Measurements from ENCODE around the gene JAKMIP1. TPM values are rescaled to one million over a fixed set of nuclear protein-coding genes. Genes with fewer than 3 reads are reported as not detected.
A peak's percentile ranks its signal among the peaks of the same experiment; 100 is the strongest.

Gene JAKMIP1
- total and polyA plus RNA-seq, 2 of the 13 experiments (the other 11 are each of a cell fraction or from before 2014, with no cell fraction given): not detected

GRCh38 chr4:6200011-6200921, at the start of gene JAKMIP1 (continued):
- no peak for TF ChIP-seq ZNF280B (CRISPR knock-in tag; IDR thresholded peaks at IDR 0.05; ENCODE audit: borderline replicate concordance)
- TF ChIP-seq KLF16 (CRISPR knock-in tag; IDR thresholded peaks at IDR 0.05): no peak
- TF ChIP-seq SP4 (CRISPR knock-in tag; IDR thresholded peaks at IDR 0.05): peak; percentile 36; the same call in 1 of the 2 replicates
- TF ChIP-seq RXRB (CRISPR knock-in tag; IDR thresholded peaks at IDR 0.05; ENCODE audit: borderline replicate concordance): no peak
- no peak for TF ChIP-seq THAP11 (CRISPR knock-in tag; IDR thresholded peaks at IDR 0.05)
- TF ChIP-seq ZNF687 (CRISPR knock-in tag; IDR thresholded peaks at IDR 0.05): peak; percentile 36; the same call in 1 of the 2 replicates
- TF ChIP-seq GABPB1 (CRISPR knock-in tag; IDR thresholded peaks at IDR 0.05): 0 out of 2 replicates have a peak, but pooled peaks have one; percentile 8
- no peak for TF ChIP-seq TAF1 (CRISPR knock-in tag; IDR thresholded peaks at IDR 0.05)
- TF ChIP-seq MTF1 (CRISPR knock-in tag; IDR thresholded peaks at IDR 0.05): no peak
- TF ChIP-seq ZMYM4 (CRISPR knock-in tag; IDR thresholded peaks at IDR 0.05): no peak
- no peak for TF ChIP-seq TBL1XR1 (IDR thresholded peaks at IDR 0.05; ENCODE audit: borderline replicate concordance, low read length, partially characterized antibody)
- TF ChIP-seq SIN3B (IDR thresholded peaks at IDR 0.05; ENCODE audit: low read length): no peak
- TF ChIP-seq ZNF781 (CRISPR knock-in tag; IDR thresholded peaks at IDR 0.05; ENCODE audit: borderline replicate concordance, not compliant biosample characterization): no peak
- TF ChIP-seq SP1 (IDR thresholded peaks at IDR 0.05): no peak
- TF ChIP-seq SP1 (CRISPR knock-in tag; IDR thresholded peaks at IDR 0.05): 0 out of 2 replicates have a peak, but pooled peaks have one; percentile 21
- TF ChIP-seq ZNF224 (CRISPR knock-in tag; IDR thresholded peaks at IDR 0.05): no peak
- TF ChIP-seq ZNF10 (CRISPR knock-in tag; IDR thresholded peaks at IDR 0.05; ENCODE audit: borderline replicate concordance, low read depth): no peak
- TF ChIP-seq HOXA9 (CRISPR knock-in tag; IDR thresholded peaks at IDR 0.05; ENCODE audit: borderline replicate concordance): no peak
- no peak for TF ChIP-seq ZEB1 (IDR thresholded peaks at IDR 0.05; ENCODE audit: insufficient replicate concordance, low read depth)
- no peak for TF ChIP-seq ZNF329 (CRISPR knock-in tag; IDR thresholded peaks at IDR 0.05; ENCODE audit: low read depth)
- TF ChIP-seq CCDC6 (CRISPR knock-in tag; IDR thresholded peaks at IDR 0.05): peak; percentile 54; the same call in 1 of the 2 replicates
- TF ChIP-seq CHCHD3 (CRISPR knock-in tag; IDR thresholded peaks at IDR 0.05): no peak
- TF ChIP-seq CBX1 (IDR thresholded peaks at IDR 0.05; ENCODE audit: low read depth): no peak
- no peak for TF ChIP-seq PRMT3 (CRISPR knock-in tag; IDR thresholded peaks at IDR 0.05; ENCODE audit: borderline replicate concordance, low read depth)
